OCI-LY3 (cell line): Measurements from ENCODE around the gene SYNDIG1.

Experiments
- H2AFZ ChIP-seq: fragments of 200-600, 300-600 bp; shearing (Covaris generic); 2 replicates; pipeline ENCODE4 v1.6.0; 2014; ENCODE audit warnings: antibody characterized with exemption, low read depth, low read length
- H3K27ac ChIP-seq: fragments of 200-600, 300-600 bp; sonication (generic); 2 replicates; pipeline ENCODE4 v1.5.1; 2014; ENCODE audit warnings: mild to moderate bottlenecking, low read length, moderate library complexity, mixed read lengths
- H3K27me3 ChIP-seq: fragments of 200-600, 300-600 bp; sonication (generic); 2 replicates; pipeline ENCODE4 v1.6.1; 2014; ENCODE audit warnings: low read depth, low read length, mixed read lengths
- H3K36me3 ChIP-seq: fragments of 200-600, 300-600 bp; sonication (generic); replicated peaks from 2 replicates; pipeline ENCODE3; 2014; ENCODE audit warnings: low read depth, low read length, mixed read lengths
- H3K4me1 ChIP-seq: fragments of 300-600, 200-600 bp; sonication (generic); 2 replicates; pipeline ENCODE4 v1.6.1; 2014; ENCODE audit warnings: low read length, mixed read lengths
- H3K4me2 ChIP-seq: fragments of 200-600, 300-600 bp; sonication (generic); 2 replicates; pipeline ENCODE4 v1.6.1; 2014; ENCODE audit warnings: low read length, mixed read lengths
- H3K4me3 ChIP-seq: fragments of 300-600, 200-600 bp; sonication (generic); 2 replicates; pipeline ENCODE4 v1.5.1; 2014; ENCODE audit warnings: antibody characterized with exemption, mild to moderate bottlenecking, low read length, moderate library complexity
- H3K79me2 ChIP-seq: fragments of 300-600, 200-600 bp; shearing (Covaris generic); 2 replicates; pipeline ENCODE4 v1.6.1; 2014; ENCODE audit warnings: mild to moderate bottlenecking, low read length, mixed read lengths
- H3K9ac ChIP-seq: fragments of 300-600, 200-600 bp; shearing (Covaris generic); 2 replicates; pipeline ENCODE4 v1.6.0; 2014; ENCODE audit warnings: mild to moderate bottlenecking, low read length, moderate library complexity
- H3K9me3 ChIP-seq: fragments of 200-600, 300-600 bp; shearing (Covaris generic); 2 replicates; pipeline ENCODE4 v1.6.1; 2014; ENCODE audit warnings: low read length, mixed read lengths; ENCODE audit not compliant: insufficient read depth
- H4K20me1 ChIP-seq: fragments of 200-600, 300-600 bp; sonication (generic); 2 replicates; pipeline ENCODE4 v1.6.1; 2016; ENCODE audit warnings: low read length, mixed read lengths; ENCODE audit not compliant: insufficient read depth
- CTCF ChIP-seq: fragments of 200-600, 300-600 bp; sonication (generic); IDR thresholded peaks from 2 replicates; pipeline ENCODE4 v1.5.1; 2014; ENCODE audit warnings: antibody characterized with exemption, low read length, low read depth
- EZH2phosphoT487 ChIP-seq: fragments of 200-600 bp; shearing (Covaris generic); IDR thresholded peaks from 2 replicates; pipeline ENCODE4 v1.6.1; 2018; ENCODE audit warnings: antibody characterized with exemption, mixed run types, low read depth

SYNDIG1 gene

GRCh38 chr20:24631173-24631505 lies 161.7 kb downstream of the SYNDIG1 start:
- H4K20me1 ChIP-seq, result no peaks in the 10 kb centered on the region
- H2AFZ ChIP-seq, result no peak overlapping the region
- no peak overlapping the region for H3K4me2 ChIP-seq
- H3K4me3 ChIP-seq, result no peak overlapping the region
- no peaks in the 10 kb centered on the region for H3K9me3 ChIP-seq
- no peak overlapping the region for H3K27ac ChIP-seq
- H3K27me3 ChIP-seq, result peaks cover 22% of the 10 kb centered on the region
- H3K79me2 ChIP-seq, result no peaks in the 10 kb centered on the region
- no peaks in the 10 kb centered on the region for H3K36me3 ChIP-seq
- no peak overlapping the region for H3K9ac ChIP-seq
- TF ChIP-seq EZH2phosphoT487 (no peak), CTCF (no peak)
- no peaks in the 10 kb centered on the region for H3K4me1 ChIP-seq

DNA sequence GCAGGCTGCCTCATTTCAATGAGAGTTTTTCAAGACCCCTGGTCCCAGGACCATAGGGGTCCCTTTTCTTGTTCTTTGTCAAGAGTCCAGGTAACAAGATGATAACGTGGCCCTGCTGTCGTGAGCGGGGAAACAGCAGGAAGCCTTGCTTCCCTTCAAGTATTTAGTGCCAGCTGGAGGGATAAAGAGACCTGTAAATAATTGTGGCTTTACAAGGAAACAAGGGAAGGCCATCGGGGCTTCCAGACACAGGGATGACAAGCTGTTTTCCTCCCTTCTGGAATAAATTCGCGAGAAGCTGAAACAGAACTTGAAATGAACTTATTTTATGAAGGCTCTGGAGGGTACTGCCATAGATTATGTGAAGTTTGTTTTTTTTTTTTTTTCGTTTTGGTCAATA lies 163.2 kb downstream of the SYNDIG1 start:
- H4K20me1 ChIP-seq, result no peaks in the 10 kb centered on the region
- no peak overlapping the region for H3K27ac ChIP-seq
- no peaks in the 10 kb centered on the region for H3K9me3 ChIP-seq
- no peak overlapping the region for H3K4me3 ChIP-seq
- no peaks in the 10 kb centered on the region for H3K36me3 ChIP-seq
- no peak overlapping the region for H2AFZ ChIP-seq
- no peaks in the 10 kb centered on the region for H3K79me2 ChIP-seq
- no peaks in the 10 kb centered on the region for H3K4me1 ChIP-seq
- H3K27me3 ChIP-seq, result peaks cover 28% of the 10 kb centered on the region
- H3K9ac ChIP-seq, result no peak overlapping the region
- TF ChIP-seq EZH2phosphoT487, result no peak
- TF ChIP-seq CTCF, result no peak
- no peak overlapping the region for H3K4me2 ChIP-seq

GRCh38 chr20:24633026-24633425 lies 163.6 kb downstream of the SYNDIG1 start:
- Histone ChIP-seq H2AFZ (no peak overlapping the region), H3K36me3 (no peaks in the 10 kb centered on the region), H3K79me2 (no peaks in the 10 kb centered on the region), H3K4me1 (no peaks in the 10 kb centered on the region), H3K9me3 (no peaks in the 10 kb centered on the region), H4K20me1 (no peaks in the 10 kb centered on the region), H3K9ac (no peak overlapping the region), H3K27me3 (peaks cover 30% of the 10 kb centered on the region), H3K4me2 (no peak overlapping the region), H3K27ac (no peak overlapping the region), H3K4me3 (no peak overlapping the region)
- no peak for TF ChIP-seq EZH2phosphoT487

GRCh38 chr20:24633521-24633920 lies 164.1 kb downstream of the SYNDIG1 start:
- no peak overlapping the region for H2AFZ ChIP-seq
- H3K79me2 ChIP-seq, result no peaks in the 10 kb centered on the region
- TF ChIP-seq CTCF, result no peak
- no peak for TF ChIP-seq EZH2phosphoT487
- H3K4me1 ChIP-seq, result no peaks in the 10 kb centered on the region
- H3K36me3 ChIP-seq, result no peaks in the 10 kb centered on the region
- no peak overlapping the region for H3K4me3 ChIP-seq
- no peak overlapping the region for H3K4me2 ChIP-seq
- H4K20me1 ChIP-seq, result no peaks in the 10 kb centered on the region
- peaks cover 32% of the 10 kb centered on the region for H3K27me3 ChIP-seq
- H3K9ac ChIP-seq, result no peak overlapping the region
- H3K9me3 ChIP-seq, result no peaks in the 10 kb centered on the region
- no peak overlapping the region for H3K27ac ChIP-seq

DNA sequence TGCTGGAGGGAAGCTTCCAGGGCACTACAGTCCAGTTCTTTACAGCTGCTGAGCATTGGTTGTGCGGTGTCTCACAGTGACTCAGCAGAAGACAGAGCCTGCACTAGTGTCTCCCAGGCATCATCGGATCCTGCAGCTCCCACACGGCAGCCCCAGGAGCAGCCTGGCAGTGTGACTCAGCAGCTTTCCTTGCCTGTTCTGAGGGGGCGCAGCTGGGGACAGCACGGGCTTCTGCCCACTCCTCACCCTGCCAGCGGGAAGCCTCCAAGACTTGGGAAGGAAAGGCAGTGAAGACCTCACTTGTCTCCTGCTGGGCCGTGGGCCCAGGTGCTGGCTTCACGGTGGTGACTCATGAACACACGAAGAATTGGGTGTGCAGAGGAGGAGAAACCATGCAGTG lies 165.4 kb downstream of the SYNDIG1 start:
- TF ChIP-seq CTCF (no peak), EZH2phosphoT487 (no peak)
- Histone ChIP-seq H3K27ac (no peak overlapping the region), H4K20me1 (no peaks in the 10 kb centered on the region), H3K9me3 (no peaks in the 10 kb centered on the region), H3K4me3 (no peak overlapping the region), H3K79me2 (no peaks in the 10 kb centered on the region), H3K27me3 (peaks cover 38% of the 10 kb centered on the region), H2AFZ (no peak overlapping the region), H3K36me3 (no peaks in the 10 kb centered on the region), H3K4me2 (no peak overlapping the region), H3K9ac (no peak overlapping the region), H3K4me1 (no peaks in the 10 kb centered on the region; the same call in 1 of the 2 replicates)
